ENCODE results near the gene GRIN3A. TPM values are rescaled to one million over a fixed set of nuclear protein-coding genes. Genes with fewer than 3 reads are reported as not detected.

GRIN3A gene
- total RNA-seq, 2 donors from 2014 or later: 0.12 to 0.45 TPM

DNA sequence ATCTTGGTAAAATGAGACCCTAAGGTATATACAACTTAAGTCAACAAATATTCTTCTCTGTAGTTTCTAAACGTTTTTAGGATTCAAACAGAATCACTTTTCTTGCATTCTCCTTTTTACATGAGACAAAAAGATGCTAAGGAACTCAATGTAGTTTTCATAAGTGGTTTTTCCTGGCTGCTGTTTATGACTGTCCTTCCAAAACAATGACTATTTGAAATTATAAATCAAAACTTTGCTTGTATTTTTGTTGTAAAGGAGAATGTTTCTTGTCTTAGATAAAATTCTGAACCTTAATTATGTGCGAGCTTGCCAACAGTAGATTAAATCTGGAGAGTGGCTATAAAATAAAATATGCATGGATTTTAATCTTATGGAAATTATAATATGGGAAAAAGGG is 53.8 kb downstream of the GRIN3A start:
- TF ChIP-seq, protein P1, sequence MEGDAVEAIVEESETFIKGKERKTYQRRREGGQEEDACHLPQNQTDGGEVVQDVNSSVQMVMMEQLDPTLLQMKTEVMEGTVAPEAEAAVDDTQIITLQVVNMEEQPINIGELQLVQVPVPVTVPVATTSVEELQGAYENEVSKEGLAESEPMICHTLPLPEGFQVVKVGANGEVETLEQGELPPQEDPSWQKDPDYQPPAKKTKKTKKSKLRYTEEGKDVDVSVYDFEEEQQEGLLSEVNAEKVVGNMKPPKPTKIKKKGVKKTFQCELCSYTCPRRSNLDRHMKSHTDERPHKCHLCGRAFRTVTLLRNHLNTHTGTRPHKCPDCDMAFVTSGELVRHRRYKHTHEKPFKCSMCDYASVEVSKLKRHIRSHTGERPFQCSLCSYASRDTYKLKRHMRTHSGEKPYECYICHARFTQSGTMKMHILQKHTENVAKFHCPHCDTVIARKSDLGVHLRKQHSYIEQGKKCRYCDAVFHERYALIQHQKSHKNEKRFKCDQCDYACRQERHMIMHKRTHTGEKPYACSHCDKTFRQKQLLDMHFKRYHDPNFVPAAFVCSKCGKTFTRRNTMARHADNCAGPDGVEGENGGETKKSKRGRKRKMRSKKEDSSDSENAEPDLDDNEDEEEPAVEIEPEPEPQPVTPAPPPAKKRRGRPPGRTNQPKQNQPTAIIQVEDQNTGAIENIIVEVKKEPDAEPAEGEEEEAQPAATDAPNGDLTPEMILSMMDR (IDR thresholded peaks at IDR 0.05): no peak
- no peak overlapping the region for H3K9ac ChIP-seq (ENCODE audit: low read depth in 2 of 2, low read length in 2 of 2)
- intact Hi-C loops (cut with DNase I): no loop called here
- H3K27me3 ChIP-seq: no peaks in the 10 kb centered on the region
- no peak overlapping the region for H3K4me3 ChIP-seq
- H3K9me3 ChIP-seq: no peaks in the 10 kb centered on the region
- DNase-seq: no peak
- H3K4me1 ChIP-seq: no peaks in the 10 kb centered on the region
- no peaks in the 10 kb centered on the region for H3K36me3 ChIP-seq
- H3K27ac ChIP-seq: no peak overlapping the region

DNA sequence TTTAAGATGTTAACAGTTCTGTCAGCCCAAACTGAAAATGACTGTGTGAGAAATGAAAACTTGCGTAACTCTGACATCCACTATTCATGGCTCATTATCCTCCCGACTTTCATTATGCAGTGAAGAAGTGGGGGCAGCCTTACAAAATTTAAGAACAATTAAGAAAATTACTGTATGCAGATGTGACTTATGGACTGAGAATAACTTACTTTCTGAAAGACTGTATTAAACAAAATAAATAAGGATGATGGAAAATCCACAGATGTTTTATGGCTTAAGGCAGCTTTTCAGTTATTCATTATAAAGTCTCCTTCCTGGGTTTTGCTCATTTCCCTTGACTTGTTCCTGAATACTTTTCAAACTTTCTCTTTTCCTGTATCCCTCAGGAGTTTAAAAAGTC is 55.2 kb downstream of the GRIN3A start:
- H3K9ac ChIP-seq (ENCODE audit: low read depth in 2 of 2, low read length in 2 of 2): no peak overlapping the region
- no peak overlapping the region for H3K4me3 ChIP-seq
- H3K36me3 ChIP-seq: no peaks in the 10 kb centered on the region
- intact Hi-C loops (cut with DNase I): no loop called here
- TF ChIP-seq, protein P1 (IDR thresholded peaks at IDR 0.05): no peak
- no peaks in the 10 kb centered on the region for H3K27me3 ChIP-seq
- H3K9me3 ChIP-seq: no peaks in the 10 kb centered on the region
- no peak for DNase-seq
- H3K27ac ChIP-seq: no peak overlapping the region
- H3K4me1 ChIP-seq: no peaks in the 10 kb centered on the region

DNA sequence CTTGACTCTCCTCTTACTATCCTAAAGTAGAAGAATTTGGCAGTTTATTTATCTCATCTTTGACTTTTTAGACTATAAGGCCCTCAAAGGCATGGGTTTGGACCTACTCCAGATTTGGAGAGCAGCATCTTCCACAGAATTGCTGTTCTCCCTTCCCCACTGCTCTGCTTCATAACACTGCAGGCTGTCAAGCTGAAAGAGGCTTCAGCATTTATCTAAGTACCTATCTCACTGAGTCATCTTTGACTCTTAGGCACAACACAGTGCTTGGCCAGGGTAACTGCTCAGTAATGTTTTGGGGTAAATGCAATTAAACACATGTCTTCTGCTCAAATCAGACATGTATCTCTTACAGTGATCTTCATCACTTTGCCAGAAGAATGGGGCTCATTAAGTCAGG is 60.6 kb downstream of the GRIN3A start:
- Histone ChIP-seq H3K9me3 (no peaks in the 10 kb centered on the region), H3K27ac (no peak overlapping the region), H3K27me3 (no peaks in the 10 kb centered on the region), H3K9ac (ENCODE audit: low read depth in 2 of 2, low read length in 2 of 2) (no peak overlapping the region), H3K4me1 (no peaks in the 10 kb centered on the region), H3K4me3 (no peak overlapping the region), H3K36me3 (no peaks in the 10 kb centered on the region)
- no peak for DNase-seq
- intact Hi-C loops (cut with DNase I): no loop called here
- TF ChIP-seq, protein P1 (IDR thresholded peaks at IDR 0.05): no peak

DNA sequence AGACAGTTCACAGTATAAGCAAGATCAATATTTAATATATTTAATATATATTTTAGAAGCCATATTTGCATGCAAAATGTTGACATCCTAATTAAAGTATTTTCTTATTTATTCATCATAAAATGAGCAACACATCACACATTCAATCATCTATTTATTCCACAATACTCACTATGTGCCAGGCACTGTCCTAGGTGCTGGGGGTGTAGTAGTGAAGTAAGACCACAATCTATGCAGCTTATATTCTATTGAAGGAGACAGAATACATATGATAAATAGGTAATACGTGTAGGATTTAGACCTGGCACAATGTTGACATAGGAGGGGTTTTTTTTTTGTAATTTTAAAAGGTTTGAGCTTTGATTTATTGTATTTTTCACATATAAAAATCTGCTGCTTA is 63.1 kb downstream of the GRIN3A start:
- H3K9ac ChIP-seq (ENCODE audit: low read depth in 2 of 2, low read length in 2 of 2): no peak overlapping the region
- no peaks in the 10 kb centered on the region for H3K36me3 ChIP-seq
- DNase-seq: no peak
- intact Hi-C loops (cut with DNase I): no loop called here
- peak overlapping the region; percentile 87 for H3K27ac ChIP-seq
- H3K4me3 ChIP-seq: no peak overlapping the region
- TF ChIP-seq, protein P1 (IDR thresholded peaks at IDR 0.05): no peak
- no peaks in the 10 kb centered on the region for H3K9me3 ChIP-seq
- no peaks in the 10 kb centered on the region for H3K27me3 ChIP-seq
- no peaks in the 10 kb centered on the region for H3K4me1 ChIP-seq

DNA sequence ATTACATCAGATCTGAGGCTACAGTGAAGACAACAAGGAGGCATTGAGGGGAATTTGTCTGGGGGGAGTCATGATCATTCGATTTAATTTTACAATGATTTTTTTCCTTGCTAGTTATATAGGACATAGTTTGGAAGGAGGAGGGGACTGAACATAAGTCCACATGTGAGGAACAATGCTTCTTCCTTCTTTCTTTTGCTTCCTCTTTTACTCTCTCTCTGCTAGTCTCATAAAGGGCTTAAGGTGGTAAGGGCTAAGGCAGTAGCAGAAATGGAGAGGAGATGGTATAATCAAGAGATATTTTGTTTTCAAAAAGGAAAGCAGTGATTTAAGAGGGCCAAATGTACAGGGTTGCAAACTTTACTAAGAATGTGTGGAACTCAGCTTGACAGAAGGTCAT is 64.3 kb downstream of the GRIN3A start:
- TF ChIP-seq, protein P1 (IDR thresholded peaks at IDR 0.05): no peak
- no peak overlapping the region for H3K4me3 ChIP-seq
- no peak for DNase-seq
- peak overlapping the region in 1 of 2 donors; percentile 29 for H3K9ac ChIP-seq (ENCODE audit: low read depth in 2 of 2, low read length in 2 of 2)
- no peaks in the 10 kb centered on the region for H3K9me3 ChIP-seq
- H3K4me1 ChIP-seq: no peaks in the 10 kb centered on the region
- no peaks in the 10 kb centered on the region for H3K36me3 ChIP-seq
- intact Hi-C loops (cut with DNase I): loop anchor here (5.0 kb wide), 1 partner anchor 33 kb away; no protein-coding TSS in a partner anchor
- peak overlapping the region; percentile 87 for H3K27ac ChIP-seq
- no peaks in the 10 kb centered on the region for H3K27me3 ChIP-seq

Measured in colonic mucosa (tissue), 4 donors.